PC-3 (cell line): ENCODE measurements around the gene CLIC5. TPM values are rescaled to one million over a fixed set of nuclear protein-coding genes. Genes with fewer than 3 reads are reported as not detected.

Source experiments
- ATAC-seq: fragments of 200-7000 bp; cut with Tn5 transposase; 2 replicates; pipeline ENCODE4 v1.9.1; 2020; ENCODE audit warnings: mild to moderate bottlenecking, moderate library complexity
- BruUV-seq: library from RNA; stranded (reverse); fragments of 400-500 nt; replicated peaks from 2 replicates; lab custom pipeline; 2021; lab: Mats Ljungman, UMichigan
- CTCF ChIA-PET: fragments of 300-600 bp; sonication (Branson Sonifier 250); formaldehyde crosslinking; loops from one replicate; lab custom pipeline; 2022; ENCODE audit warnings: antibody characterized with exemption; lab: Charles Lee
- POLR2A ChIA-PET: fragments of 300-600 bp; sonication (Branson Sonifier 250); formaldehyde crosslinking; loops from one replicate; lab custom pipeline; 2022; ENCODE audit warnings: antibody characterized with exemption; ENCODE audit not compliant: unreplicated experiment; lab: Charles Lee
- DNase-seq: peaks from one replicate; pipeline ENCODE4 v3.0.0-alpha.2; 2015
- H2AFZ ChIP-seq: fragments of 300-600 bp; sonication (generic); 2 replicates; pipeline ENCODE4 v1.6.0; 2016; ENCODE audit warnings: antibody characterized with exemption, low read length
- H3F3A ChIP-seq: fragments of 300-600 bp; sonication (generic); one replicate; pipeline ENCODE4 v1.6.0; 2017; ENCODE audit warnings: antibody characterized with exemption, low read length, control low read depth, mild to moderate bottlenecking; ENCODE audit not compliant: unreplicated experiment
- H3K27ac ChIP-seq: fragments of 300-600 bp; sonication (generic); 2 replicates; pipeline ENCODE4 v1.5.1; 2016; ENCODE audit warnings: mild to moderate bottlenecking, low read length
- H3K27me3 ChIP-seq: fragments of 300-600 bp; sonication (generic); 2 replicates; pipeline ENCODE4 v1.6.1; 2016; ENCODE audit warnings: low read length, mixed read lengths
- H3K36me3 ChIP-seq: fragments of 300-600 bp; sonication (generic); 2 replicates; pipeline ENCODE4 v1.6.1; 2016; ENCODE audit warnings: low read depth, mixed run types, low read length, mixed read lengths
- H3K4me1 ChIP-seq: fragments of 300-600 bp; sonication (generic); 2 replicates; pipeline ENCODE4 v1.5.1; 2016; ENCODE audit warnings: low read length; ENCODE audit not compliant: insufficient read depth
- H3K4me2 ChIP-seq: fragments of 300-600 bp; sonication (generic); 2 replicates; pipeline ENCODE4 v1.6.0; 2016; ENCODE audit warnings: low read length
- H3K4me3 ChIP-seq: fragments of 300-600 bp; sonication (generic); 2 replicates; pipeline ENCODE4 v1.5.1; 2016; ENCODE audit warnings: mild to moderate bottlenecking, low read length, mixed read lengths
- H3K79me2 ChIP-seq: fragments of 300-600 bp; sonication (generic); 2 replicates; pipeline ENCODE4 v1.6.1; 2017; ENCODE audit warnings: low read length, mixed read lengths
- H3K9ac ChIP-seq: fragments of 300-600 bp; sonication (generic); 2 replicates; pipeline ENCODE4 v1.6.0; 2016; ENCODE audit warnings: mild to moderate bottlenecking, low read length
- H3K9me2 ChIP-seq: fragments of 300-600 bp; sonication (generic); replicated peaks from 2 replicates; pipeline ENCODE4 v1.6.1; 2016; ENCODE audit warnings: mixed run types, low read length, mixed read lengths
- H3K9me3 ChIP-seq: fragments of 300-600 bp; sonication (generic); 2 replicates; pipeline ENCODE4 v1.6.1; 2016; ENCODE audit warnings: low read length, mixed read lengths
- H4K20me1 ChIP-seq: fragments of 300-600 bp; sonication (generic); 2 replicates; pipeline ENCODE4 v1.6.1; 2016; ENCODE audit warnings: low read length, mixed read lengths
- EZH2 ChIP-seq: fragments of 300-600 bp; sonication (generic); IDR thresholded peaks from one replicate; pipeline ENCODE4 v1.6.1; 2017; ENCODE audit warnings: antibody characterized with exemption, mild to moderate bottlenecking, low read length; ENCODE audit not compliant: unreplicated experiment
- EZH2phosphoT487 ChIP-seq: fragments of 300-600 bp; sonication (generic); IDR thresholded peaks from 2 replicates; pipeline ENCODE4 v1.6.1; 2018; ENCODE audit warnings: mild to moderate bottlenecking, antibody characterized with exemption, low read length, borderline replicate concordance
- intact Hi-C: fragments of 100-400 bp; cut with micrococcal nuclease; formaldehyde crosslinking; loops from 2 replicates; pipeline ENCODE4 v1.9.0; 2023
- total RNA-seq: library from RNA; depleted of rRNA; stranded (reverse); fragments of >200 nt; gene quantifications from 2 replicates; pipeline ENCODE4 v1.2.3, GENCODE V29; 2014
- TF ChIP-seq, protein P1 (sequence below): fragments of 300-600 bp; sonication (generic); conservative IDR thresholded peaks from 2 replicates; pipeline ENCODE4 v1.5.1; 2017; ENCODE audit warnings: antibody characterized with exemption, low read depth, mild to moderate bottlenecking, low read length

The CLIC5 gene
- total RNA-seq, 1 experiment from 2014 or later, result not detected

DNA sequence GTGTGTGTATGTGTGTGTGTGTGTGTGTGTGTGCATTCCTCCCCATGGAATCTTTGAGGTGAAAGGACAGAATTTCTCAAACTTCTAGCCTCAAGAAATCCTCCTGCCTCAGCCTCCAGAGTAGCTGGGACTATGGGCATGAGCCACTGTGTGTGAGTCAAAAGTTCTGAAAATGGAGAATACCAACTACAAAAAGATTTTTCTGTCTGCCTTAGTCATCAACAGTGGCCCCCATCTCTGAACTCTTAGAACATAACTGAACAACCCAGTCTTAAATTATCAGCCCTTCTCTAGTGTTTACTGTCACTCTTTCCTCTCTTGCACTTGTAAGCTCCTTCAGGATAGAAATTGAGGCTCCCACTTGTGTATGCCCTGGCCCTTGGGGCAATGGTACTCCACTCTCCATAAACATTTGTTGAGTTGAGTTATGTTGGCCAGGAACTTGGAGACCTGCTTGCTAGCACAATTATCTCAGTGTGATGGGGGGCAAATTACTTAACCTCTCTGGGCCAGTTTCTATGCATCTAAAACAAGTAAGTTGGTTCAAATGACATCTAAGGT, 35.3 kb upstream of the CLIC5 start:
- ATAC-seq, result no peak
- no TSS peak for BruUV-seq
- Histone ChIP-seq H3K4me1 (no peaks in the 10 kb centered on the region), H3K79me2 (no peaks in the 10 kb centered on the region), H3K9me2 (0 out of 2 replicates have a peak, but pooled peaks cover 4% of the 10 kb centered on the region), H3K4me3 (no peak overlapping the region), H2AFZ (no peak overlapping the region), H4K20me1 (no peaks in the 10 kb centered on the region), H3K27ac (no peak overlapping the region), H3K4me2 (no peak overlapping the region), H3F3A (no peaks in the 10 kb centered on the region), H3K36me3 (no peaks in the 10 kb centered on the region), H3K9me3 (no peaks in the 10 kb centered on the region), H3K9ac (no peak overlapping the region), H3K27me3 (peaks cover 30% of the 10 kb centered on the region)
- ChIA-PET POLR2A (no interaction called here), CTCF (no interaction called here)
- no peak for DNase-seq
- TF ChIP-seq EZH2phosphoT487 (no peak), EZH2 (no peak)
- TF ChIP-seq, protein P1, sequence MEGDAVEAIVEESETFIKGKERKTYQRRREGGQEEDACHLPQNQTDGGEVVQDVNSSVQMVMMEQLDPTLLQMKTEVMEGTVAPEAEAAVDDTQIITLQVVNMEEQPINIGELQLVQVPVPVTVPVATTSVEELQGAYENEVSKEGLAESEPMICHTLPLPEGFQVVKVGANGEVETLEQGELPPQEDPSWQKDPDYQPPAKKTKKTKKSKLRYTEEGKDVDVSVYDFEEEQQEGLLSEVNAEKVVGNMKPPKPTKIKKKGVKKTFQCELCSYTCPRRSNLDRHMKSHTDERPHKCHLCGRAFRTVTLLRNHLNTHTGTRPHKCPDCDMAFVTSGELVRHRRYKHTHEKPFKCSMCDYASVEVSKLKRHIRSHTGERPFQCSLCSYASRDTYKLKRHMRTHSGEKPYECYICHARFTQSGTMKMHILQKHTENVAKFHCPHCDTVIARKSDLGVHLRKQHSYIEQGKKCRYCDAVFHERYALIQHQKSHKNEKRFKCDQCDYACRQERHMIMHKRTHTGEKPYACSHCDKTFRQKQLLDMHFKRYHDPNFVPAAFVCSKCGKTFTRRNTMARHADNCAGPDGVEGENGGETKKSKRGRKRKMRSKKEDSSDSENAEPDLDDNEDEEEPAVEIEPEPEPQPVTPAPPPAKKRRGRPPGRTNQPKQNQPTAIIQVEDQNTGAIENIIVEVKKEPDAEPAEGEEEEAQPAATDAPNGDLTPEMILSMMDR, result no peak
- intact Hi-C loops, result no loop called here

DNA sequence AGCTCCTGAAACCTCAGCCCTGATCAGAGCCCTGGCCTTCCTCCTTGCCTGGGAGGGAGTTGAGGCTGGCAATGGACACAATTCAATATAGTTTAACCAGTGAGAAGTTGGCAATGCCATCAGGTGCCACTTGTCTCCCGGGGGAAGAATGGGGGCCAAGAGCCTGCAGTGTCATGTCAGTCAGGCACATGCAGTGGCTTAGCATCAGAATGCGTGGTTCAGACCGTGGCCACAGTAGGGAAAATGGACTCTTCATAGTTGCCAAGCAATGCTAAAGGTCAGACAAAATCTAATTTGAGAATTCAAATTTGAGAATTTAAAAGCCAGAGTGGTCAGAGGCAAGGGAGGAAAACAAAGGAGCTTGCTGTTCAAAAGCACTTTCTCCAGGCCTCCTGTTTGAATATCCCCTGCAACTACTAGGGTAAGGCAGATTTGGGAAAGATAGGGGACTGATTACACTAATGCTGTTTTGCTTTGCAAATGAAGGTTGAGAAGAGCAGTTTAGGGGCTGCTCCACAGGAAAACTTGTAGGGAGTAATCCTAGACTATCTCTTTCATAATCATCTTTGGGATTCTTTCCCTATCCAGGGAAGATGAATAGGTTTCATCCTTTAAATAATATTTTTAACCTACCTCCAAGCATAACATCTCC, 33.1 kb upstream of the CLIC5 start:
- BruUV-seq, result no TSS peak
- no peak for ATAC-seq

More for the DNA sequence above, 33.1 kb upstream of the CLIC5 start:
- Histone ChIP-seq H3K79me2 (no peaks in the 10 kb centered on the region), H3K9ac (no peak overlapping the region), H3K36me3 (no peaks in the 10 kb centered on the region), H3K4me2 (no peak overlapping the region), H3K27ac (no peak overlapping the region), H3F3A (no peaks in the 10 kb centered on the region), H3K4me3 (no peak overlapping the region), H3K9me3 (no peaks in the 10 kb centered on the region), H4K20me1 (no peaks in the 10 kb centered on the region), H3K4me1 (peaks cover 9% of the 10 kb centered on the region), H3K27me3 (peaks cover 11% of the 10 kb centered on the region; the same call in 1 of the 2 replicates), H3K9me2 (0 out of 2 replicates have a peak, but pooled peaks cover 5% of the 10 kb centered on the region), H2AFZ (no peak overlapping the region)
- DNase-seq, result no peak
- TF ChIP-seq, protein P1, result no peak
- no peak for TF ChIP-seq EZH2
- no peak for TF ChIP-seq EZH2phosphoT487
- intact Hi-C loops, result no loop called here
- ChIA-PET POLR2A (no interaction called here), CTCF (no interaction called here)
